ENCODE results near the gene AK5.
A peak's percentile ranks its signal among the peaks of the same experiment; 100 is the strongest.
"Not testable (repeated sequence)": the region's sequence is repeated elsewhere in the genome, so short reads cannot be mapped to it uniquely, and the experiment has no call there.

The AK5 gene

DNA sequence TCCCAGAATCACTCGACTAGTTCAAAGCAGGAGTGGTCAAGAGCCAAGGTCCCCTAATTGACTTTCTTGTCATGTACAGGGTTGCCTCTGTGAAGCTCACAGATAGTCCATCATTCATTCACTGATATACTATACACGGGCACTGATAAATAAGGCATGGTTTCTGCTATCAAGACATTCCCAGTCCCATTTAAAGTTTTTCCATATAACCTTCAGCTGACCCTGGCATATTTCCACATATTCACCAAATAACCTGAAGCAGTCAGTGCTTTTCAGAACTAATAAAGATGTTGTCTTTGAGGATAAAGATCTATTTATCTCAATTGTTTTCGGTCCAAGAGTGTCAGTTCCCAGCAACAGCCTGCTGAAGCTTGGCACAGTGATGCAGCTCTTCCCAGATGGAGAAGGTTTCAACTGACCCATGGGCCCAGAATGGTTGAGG lies 227.3 kb downstream of the AK5 start:
- peak; percentile 20 for DNase-seq (ENCODE audit: low read depth)
- no peak overlapping the region for H3K4me3 ChIP-seq (replicated peaks; ENCODE audit: low read depth, low read length)
- TF ChIP-seq, protein P1, sequence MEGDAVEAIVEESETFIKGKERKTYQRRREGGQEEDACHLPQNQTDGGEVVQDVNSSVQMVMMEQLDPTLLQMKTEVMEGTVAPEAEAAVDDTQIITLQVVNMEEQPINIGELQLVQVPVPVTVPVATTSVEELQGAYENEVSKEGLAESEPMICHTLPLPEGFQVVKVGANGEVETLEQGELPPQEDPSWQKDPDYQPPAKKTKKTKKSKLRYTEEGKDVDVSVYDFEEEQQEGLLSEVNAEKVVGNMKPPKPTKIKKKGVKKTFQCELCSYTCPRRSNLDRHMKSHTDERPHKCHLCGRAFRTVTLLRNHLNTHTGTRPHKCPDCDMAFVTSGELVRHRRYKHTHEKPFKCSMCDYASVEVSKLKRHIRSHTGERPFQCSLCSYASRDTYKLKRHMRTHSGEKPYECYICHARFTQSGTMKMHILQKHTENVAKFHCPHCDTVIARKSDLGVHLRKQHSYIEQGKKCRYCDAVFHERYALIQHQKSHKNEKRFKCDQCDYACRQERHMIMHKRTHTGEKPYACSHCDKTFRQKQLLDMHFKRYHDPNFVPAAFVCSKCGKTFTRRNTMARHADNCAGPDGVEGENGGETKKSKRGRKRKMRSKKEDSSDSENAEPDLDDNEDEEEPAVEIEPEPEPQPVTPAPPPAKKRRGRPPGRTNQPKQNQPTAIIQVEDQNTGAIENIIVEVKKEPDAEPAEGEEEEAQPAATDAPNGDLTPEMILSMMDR (IDR thresholded peaks at IDR 0.05; ENCODE audit: low read length, missing control alignments), result no peak

DNA sequence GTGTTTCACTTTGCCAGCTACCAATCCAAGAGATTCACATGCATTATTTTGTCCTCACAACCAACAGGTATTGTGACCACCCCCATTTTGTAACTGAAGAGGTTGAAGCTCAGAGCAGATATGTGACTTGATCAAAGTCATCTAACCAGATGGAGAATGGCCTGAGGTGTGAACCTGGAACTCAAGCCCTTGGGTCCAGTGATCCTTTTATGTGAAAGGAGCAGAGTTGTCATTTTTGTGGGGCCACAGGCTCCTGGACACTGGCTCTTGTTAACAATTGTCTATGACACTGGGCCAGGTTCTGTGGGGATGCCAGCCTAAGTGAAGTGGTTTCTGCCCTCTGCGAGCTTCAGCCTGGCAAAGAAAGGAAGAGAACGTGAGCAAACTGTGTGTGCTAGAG lies 228.1 kb downstream of the AK5 start:
- no peak for DNase-seq (ENCODE audit: low read depth)
- no peak overlapping the region for H3K4me3 ChIP-seq (replicated peaks; ENCODE audit: low read depth, low read length)
- TF ChIP-seq, protein P1 (IDR thresholded peaks at IDR 0.05; ENCODE audit: low read length, missing control alignments), result no peak

DNA sequence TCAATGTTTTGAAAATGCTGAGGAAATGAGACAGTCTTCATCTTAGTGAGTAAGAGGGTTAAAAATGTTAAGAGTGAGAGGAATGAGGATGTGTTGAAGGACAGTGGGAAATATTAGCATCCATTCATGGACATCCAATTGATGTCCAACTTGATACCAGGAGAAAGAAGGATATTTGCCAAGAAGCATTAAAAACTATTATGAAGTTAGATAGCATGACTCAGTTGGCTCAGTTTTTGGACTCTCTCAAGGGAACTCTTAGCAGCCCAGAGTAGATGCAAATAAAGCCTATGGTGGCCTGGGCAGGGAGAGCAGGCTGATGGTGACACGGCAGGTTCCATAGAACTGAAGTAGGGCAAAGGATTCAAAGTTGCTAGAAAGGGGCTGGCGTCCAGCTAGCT lies 229.6 kb downstream of the AK5 start:
- H3K4me3 ChIP-seq (replicated peaks; ENCODE audit: low read depth, low read length), result no peak overlapping the region
- DNase-seq (ENCODE audit: low read depth), result peak; percentile 87
- TF ChIP-seq, protein P1 (IDR thresholded peaks at IDR 0.05; ENCODE audit: low read length, missing control alignments), result no peak

DNA sequence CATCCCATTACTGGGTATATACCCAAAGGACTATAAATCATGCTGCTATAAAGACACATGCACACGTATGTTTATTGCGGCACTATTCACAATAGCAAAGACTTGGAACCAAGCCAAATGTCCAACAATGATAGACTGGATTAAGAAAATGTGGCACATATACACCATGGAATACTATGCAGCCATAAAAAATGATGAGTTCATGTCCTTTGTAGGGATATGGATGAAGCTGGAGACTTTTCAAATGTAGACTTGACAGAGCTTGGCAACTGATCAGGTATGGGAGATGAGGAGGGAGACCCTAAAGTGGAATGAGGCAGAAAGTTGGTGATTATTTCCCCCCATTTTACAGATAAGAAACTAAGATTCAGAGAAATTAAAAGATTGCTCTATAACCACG lies 230.8 kb downstream of the AK5 start:
- not testable (repeated sequence) for DNase-seq (ENCODE audit: low read depth); H3K4me3 ChIP-seq (replicated peaks; ENCODE audit: low read depth, low read length)

DNA sequence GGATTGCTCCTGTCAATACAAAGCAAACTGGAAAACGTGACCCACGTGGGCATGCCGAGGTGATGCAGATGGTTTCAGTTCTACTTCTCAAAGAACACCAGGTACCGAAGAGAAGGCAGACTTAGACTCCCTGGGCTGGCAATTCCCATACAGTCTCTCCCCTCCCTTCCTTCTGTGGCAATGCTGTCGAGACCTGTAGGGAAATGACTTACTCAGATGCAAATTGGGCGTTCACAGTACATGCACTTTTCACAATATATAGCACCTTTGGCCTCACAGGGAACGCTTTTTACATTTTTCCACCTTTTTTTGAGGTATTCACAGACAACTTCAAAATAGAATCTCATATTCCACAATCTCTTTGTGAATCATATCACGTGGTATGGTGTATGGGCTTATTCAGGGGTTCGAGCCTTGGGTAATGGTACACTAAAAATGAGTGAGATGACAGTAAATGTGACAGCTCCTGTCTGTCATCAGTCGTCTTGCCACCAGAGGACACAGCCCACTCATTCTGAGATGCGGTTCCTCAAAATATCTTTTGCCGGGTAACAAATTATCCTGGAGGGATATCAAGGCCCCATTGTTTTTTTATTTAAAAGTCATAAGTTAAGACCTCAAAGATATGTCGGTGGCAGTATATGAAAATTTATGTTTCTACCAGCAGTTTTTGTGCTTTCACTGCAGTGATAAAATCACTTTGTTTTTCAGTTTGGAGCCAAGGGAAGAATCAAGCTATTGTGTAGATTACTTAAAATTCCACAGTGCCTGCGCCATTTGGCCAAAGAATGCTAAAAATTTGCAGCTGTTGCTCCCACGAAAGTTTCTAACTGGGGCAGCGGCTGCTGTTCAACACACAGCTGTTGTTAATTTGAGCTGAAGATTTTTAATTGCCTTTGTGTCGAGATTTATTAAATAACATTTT lies 232.3 kb downstream of the AK5 start:
- TF ChIP-seq, protein P1 (IDR thresholded peaks at IDR 0.05; ENCODE audit: low read length, missing control alignments), result no peak
- H3K4me3 ChIP-seq (replicated peaks; ENCODE audit: low read depth, low read length), result no peak overlapping the region
- DNase-seq (ENCODE audit: low read depth), result peak; percentile 92

DNA sequence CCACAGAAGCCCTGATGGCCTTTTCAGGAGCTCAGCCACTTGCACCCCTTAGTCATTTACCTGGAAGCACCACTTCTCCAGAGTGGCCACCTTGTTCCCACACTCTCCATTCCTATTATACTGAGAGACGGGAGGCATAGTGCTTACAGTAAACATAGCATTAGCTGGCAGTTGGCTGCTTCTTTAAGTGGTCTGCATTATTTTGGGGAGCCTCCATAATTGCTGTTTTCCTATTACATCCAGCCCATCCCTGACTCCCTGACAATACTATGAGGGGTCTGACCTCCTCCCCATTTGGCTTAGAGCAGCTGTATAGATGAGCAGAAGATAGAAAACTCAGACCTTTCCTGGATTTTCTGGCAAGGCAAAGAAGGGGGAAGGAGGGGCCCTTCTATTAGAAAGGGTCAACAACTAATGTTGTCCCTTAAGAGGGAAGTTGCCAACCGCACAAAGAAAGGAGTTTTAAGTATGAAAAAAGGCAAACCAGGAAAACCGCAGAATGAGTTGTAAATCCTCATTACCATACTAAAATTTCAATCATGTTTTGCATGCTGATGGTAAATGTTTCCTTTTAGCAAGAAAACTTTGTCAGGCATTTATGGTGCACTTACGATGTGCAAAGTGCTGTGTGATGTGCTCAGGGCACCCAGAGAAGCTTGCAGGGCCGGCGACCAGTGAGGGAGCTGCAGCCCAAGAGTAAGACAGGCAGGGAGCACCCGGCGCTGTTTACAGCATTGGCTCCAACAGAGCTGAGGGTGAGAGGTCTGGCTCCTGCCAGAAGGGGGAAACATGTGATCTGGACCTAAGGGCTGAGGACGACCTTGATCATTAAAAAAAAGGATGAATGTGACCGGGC lies 233.3 kb downstream of the AK5 start:
- H3K4me3 ChIP-seq (replicated peaks; ENCODE audit: low read depth, low read length), result no peak overlapping the region
- peak; percentile 68 for DNase-seq (ENCODE audit: low read depth)
- TF ChIP-seq, protein P1 (IDR thresholded peaks at IDR 0.05; ENCODE audit: low read length, missing control alignments), result peak; percentile 28

DNA sequence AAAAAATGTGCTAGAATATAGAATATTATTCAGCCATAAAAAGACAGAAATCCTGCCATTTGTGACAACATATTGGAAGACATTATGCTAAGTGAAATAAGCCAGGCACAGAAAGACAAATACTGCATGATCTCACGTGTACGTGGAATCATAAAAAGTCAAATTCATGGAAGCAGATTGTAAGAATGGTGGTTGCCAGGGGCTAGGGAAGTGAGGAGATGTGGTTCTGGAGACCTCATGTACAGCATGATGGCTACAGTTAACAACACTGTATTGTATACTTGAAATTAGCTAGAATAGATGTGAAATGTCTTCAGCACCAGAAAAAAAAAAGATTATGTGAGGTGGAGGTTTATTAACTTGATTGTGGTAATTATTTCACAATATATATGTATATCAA lies 234.3 kb downstream of the AK5 start:
- H3K4me3 ChIP-seq (replicated peaks; ENCODE audit: low read depth, low read length), result no peak overlapping the region
- TF ChIP-seq, protein P1 (IDR thresholded peaks at IDR 0.05; ENCODE audit: low read length, missing control alignments), result no peak
- DNase-seq (ENCODE audit: low read depth), result no peak
